ENCODE measurements around the gene TLCD3B. TPM values are rescaled to one million over a fixed set of nuclear protein-coding genes. Genes with fewer than 3 reads are reported as not detected.

TLCD3B gene
- total RNA-seq, 4 donors from 2014 or later = 0.23 TPM; not detected in 3

DNA sequence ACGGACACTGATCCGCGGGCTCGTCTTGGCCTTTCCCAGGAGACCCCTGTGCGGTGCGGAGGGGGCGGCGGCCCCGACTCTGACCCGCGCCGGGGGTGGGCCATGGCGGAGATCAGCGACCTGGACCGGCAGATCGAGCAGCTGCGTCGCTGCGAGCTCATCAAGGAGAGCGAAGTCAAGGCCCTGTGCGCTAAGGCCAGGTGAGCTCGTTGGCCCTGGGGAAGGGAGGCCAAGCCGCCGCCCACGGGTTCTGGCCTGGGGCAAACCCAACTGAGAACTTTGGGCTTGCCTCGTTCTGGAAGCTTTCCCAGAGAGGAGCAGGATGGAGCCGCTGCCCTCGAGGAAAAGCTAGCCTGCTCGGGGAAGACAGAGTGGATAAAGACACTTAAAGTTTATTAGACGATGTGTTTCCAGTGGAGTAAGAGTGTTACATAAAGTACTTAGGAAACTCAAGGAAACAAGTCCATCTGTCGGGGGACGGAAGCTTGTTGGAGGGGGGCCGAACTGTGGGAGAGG is 45.3 kb upstream of the TLCD3B start:
- H3K4me1 ChIP-seq = peaks cover 29 to 49% (median 42%) of the 10 kb centered on the region in 4 donors

DNA sequence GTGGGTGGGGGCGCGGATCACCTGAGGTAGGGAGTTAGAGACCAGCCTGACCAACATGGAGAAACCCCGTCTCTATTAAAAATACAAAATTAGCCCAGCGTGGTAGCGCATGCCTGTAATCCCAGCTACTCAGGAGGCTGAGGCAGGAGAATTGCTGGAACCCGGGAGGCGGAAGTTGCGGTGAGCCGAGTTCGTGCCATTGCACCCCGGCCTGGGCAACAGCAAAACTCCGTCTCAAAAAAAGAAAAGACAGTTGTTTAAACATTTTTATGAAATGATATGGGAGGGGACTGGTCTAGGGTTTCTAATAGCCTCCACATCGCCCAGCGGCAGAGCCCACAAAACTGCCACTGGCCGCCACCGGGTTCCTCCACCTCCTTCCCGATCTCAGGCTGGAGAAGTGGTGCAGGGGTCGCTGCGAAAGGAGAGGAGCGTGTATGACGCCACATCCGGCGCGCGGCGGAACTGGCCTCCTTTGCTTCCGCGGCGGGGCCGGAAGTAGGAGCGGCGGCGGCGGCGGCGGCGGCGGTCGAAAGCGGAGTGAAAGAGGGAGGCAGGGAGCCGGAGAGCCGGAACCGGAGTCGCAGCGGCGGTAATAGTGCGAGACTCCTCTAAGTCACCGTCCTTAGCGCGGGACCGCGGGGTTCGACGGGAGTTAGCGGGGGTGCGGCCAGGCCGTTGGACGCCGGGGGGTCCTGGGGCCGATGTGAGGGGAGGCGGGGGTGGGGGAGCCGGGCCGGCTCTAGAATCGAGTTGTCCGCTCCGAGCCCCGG is 44.6 kb upstream of the TLCD3B start, which contains the start of gene PPP4C:
PPP4C (plus strand) TSS at position 492 of the 773 bp plus-strand sequence. CDS start 384 bp downstream, outside the sequence.
- peaks cover 29 to 55% (median 48%) of the 10 kb centered on the region in 4 donors for H3K4me1 ChIP-seq
- peak within 1 kb of the TSS; percentile 89 to 95 (median 92) for H3K27ac ChIP-seq (replicated peaks in 1 of 4)
- 4% methylated on average over 52 of the region's 67 CpGs for WGBS
- intact Hi-C loops (cut with DNase I) = no loop called here
- no peaks in the 10 kb centered on the region for H3K9me3 ChIP-seq
- peaks cover 35 to 69% (median 62%) of the 10 kb centered on the region in 4 donors for H3K36me3 ChIP-seq
- DNase-seq (ENCODE audit: extremely low spot score) = peak; percentile 98
- H3K4me3 ChIP-seq = peak within 1 kb of the TSS; percentile 78 to 99 (median 90)
- H3K27me3 ChIP-seq = no peaks in the 10 kb centered on the region
- peak; percentile 72 for TF ChIP-seq POLR2A (IDR thresholded peaks at IDR 0.05; ENCODE audit: low read depth)
- peak; percentile 95 to 97 for TF ChIP-seq POLR2AphosphoS5 (IDR thresholded peaks at IDR 0.05)
- no peak for TF ChIP-seq EP300 (IDR thresholded peaks at IDR 0.05)
- TF ChIP-seq, protein P1, sequence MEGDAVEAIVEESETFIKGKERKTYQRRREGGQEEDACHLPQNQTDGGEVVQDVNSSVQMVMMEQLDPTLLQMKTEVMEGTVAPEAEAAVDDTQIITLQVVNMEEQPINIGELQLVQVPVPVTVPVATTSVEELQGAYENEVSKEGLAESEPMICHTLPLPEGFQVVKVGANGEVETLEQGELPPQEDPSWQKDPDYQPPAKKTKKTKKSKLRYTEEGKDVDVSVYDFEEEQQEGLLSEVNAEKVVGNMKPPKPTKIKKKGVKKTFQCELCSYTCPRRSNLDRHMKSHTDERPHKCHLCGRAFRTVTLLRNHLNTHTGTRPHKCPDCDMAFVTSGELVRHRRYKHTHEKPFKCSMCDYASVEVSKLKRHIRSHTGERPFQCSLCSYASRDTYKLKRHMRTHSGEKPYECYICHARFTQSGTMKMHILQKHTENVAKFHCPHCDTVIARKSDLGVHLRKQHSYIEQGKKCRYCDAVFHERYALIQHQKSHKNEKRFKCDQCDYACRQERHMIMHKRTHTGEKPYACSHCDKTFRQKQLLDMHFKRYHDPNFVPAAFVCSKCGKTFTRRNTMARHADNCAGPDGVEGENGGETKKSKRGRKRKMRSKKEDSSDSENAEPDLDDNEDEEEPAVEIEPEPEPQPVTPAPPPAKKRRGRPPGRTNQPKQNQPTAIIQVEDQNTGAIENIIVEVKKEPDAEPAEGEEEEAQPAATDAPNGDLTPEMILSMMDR (IDR thresholded peaks at IDR 0.05) = peak in 2 of 3 experiments; percentile 8 to 27

More for the DNA sequence above, 45.3 kb upstream of the TLCD3B start:
- intact Hi-C loops (cut with DNase I) = no loop called here
- TF ChIP-seq, protein P1 (IDR thresholded peaks at IDR 0.05) = no peak
- TF ChIP-seq POLR2AphosphoS5 (IDR thresholded peaks at IDR 0.05) = no peak
- no peak for TF ChIP-seq POLR2A (IDR thresholded peaks at IDR 0.05; ENCODE audit: low read depth)
- TF ChIP-seq EP300 (IDR thresholded peaks at IDR 0.05) = no peak
- no peaks in the 10 kb centered on the region for H3K27me3 ChIP-seq
- H3K4me3 ChIP-seq = peak overlapping the region; percentile 78 to 99 (median 90)
- H3K36me3 ChIP-seq = peaks cover 35 to 69% (median 62%) of the 10 kb centered on the region in 4 donors
- H3K9me3 ChIP-seq = no peaks in the 10 kb centered on the region
- WGBS = 4% methylated on average over 23 of the region's 33 CpGs
- DNase-seq (ENCODE audit: extremely low spot score) = no peak
- peak overlapping the region; percentile 89 to 95 (median 92) for H3K27ac ChIP-seq (replicated peaks in 1 of 4)

DNA sequence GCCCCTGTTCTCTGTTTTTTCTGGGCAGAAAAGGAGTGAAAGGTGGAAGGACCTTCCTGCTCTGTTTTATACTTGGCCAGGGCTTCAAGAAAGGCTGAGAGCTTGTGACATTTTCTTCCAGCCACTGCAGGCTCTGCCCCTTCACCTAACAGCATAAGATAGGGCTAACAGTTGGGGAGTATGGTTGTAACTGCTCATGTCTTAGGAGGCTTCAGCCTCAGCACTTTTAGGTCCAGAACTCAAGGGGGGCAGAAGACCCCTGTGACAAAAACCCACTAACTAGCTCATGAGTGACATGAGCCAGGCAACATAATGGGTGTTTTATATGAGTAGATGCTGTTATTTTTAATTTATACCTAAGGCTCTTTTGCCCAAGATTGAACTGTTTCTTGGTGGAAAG is 39.4 kb upstream of the TLCD3B start:
- Histone ChIP-seq H3K36me3 (peaks cover 55 to 74% (median 68%) of the 10 kb centered on the region in 4 donors), H3K4me1 (peaks cover 45 to 64% (median 61%) of the 10 kb centered on the region in 4 donors), H3K9me3 (no peaks in the 10 kb centered on the region), H3K27me3 (no peaks in the 10 kb centered on the region), H3K4me3 (peak overlapping the region in 3 of 4 donors; percentile 15 to 33 (median 30)), H3K27ac (replicated peaks in 1 of 4) (peak overlapping the region; percentile 98 to 100 (median 99))
- no peak for TF ChIP-seq EP300 (IDR thresholded peaks at IDR 0.05)
- no peak for DNase-seq (ENCODE audit: extremely low spot score)
- intact Hi-C loops (cut with DNase I) = no loop called here

DNA sequence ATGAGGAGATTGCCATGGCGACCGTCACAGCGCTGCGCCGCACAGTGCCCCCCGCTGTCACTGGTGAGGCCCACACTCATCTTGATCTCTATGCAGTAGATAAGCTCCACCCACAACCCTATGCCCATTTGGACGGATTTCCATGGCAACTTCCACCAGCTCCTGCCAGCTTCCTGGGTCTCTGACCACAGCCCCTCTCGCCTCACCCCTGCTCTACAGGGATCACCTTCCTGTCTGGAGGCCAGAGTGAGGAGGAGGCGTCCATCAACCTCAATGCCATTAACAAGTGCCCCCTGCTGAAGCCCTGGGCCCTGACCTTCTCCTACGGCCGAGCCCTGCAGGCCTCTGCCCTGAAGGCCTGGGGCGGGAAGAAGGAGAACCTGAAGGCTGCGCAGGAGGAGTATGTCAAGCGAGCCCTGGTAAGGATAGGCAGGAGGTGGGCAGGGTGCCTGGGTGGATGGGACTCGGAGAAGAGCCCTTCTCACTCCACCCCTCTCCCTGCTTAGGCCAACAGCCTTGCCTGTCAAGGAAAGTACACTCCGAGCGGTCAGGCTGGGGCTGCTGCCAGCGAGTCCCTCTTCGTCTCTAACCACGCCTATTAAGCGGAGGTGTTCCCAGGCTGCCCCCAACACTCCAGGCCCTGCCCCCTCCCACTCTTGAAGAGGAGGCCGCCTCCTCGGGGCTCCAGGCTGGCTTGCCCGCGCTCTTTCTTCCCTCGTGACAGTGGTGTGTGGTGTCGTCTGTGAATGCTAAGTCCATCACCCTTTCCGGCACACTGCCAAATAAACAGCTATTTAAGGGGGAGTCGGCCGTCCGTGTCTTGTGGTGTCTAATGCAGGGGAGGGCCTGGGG is 38.8 kb upstream of the TLCD3B start:
- DNase-seq (ENCODE audit: extremely low spot score) = no peak
- Histone ChIP-seq H3K9me3 (no peaks in the 10 kb centered on the region), H3K4me3 (peak overlapping the region; percentile 15 to 33 (median 27)), H3K27me3 (no peaks in the 10 kb centered on the region), H3K36me3 (peaks cover 55 to 74% (median 68%) of the 10 kb centered on the region in 4 donors), H3K4me1 (peaks cover 40 to 58% (median 54%) of the 10 kb centered on the region in 4 donors), H3K27ac (replicated peaks in 1 of 4) (peak overlapping the region; percentile 98 to 100 (median 99))
- 56% methylated on average over 25 of the region's 31 CpGs for WGBS
- TF ChIP-seq, protein P1 (IDR thresholded peaks at IDR 0.05) = no peak
- TF ChIP-seq POLR2AphosphoS5 (IDR thresholded peaks at IDR 0.05) (peak; percentile 33 to 60), POLR2A (IDR thresholded peaks at IDR 0.05; ENCODE audit: low read depth) (no peak)
- intact Hi-C loops (cut with DNase I) = no loop called here
